Endothelial cell of umbilical vein (primary cell): ENCODE results near the gene POU2AF1. TPM values are rescaled to one million over a fixed set of nuclear protein-coding genes. Genes with fewer than 3 reads are reported as not detected.

Experiments used
- BruUV-seq: library from RNA; stranded (reverse); fragments of 400-500 nt; replicated peaks from 2 replicates; lab custom pipeline; 2021; lab: Mats Ljungman, UMichigan
- CTCF ChIA-PET: fragments of 300-600, 350-600 bp; sonication (Branson Sonifier 250); formaldehyde crosslinking; loops from one replicate; lab custom pipeline; 2021; ENCODE audit warnings: antibody characterized with exemption, inconsistent platforms; lab: Charles Lee
- POLR2A ChIA-PET: fragments of 300-600, 350-600 bp; sonication (Branson Sonifier 250); formaldehyde crosslinking; loops from one replicate; lab custom pipeline; 2021; ENCODE audit warnings: antibody characterized with exemption, inconsistent platforms; lab: Charles Lee
- DNase-seq: peaks from one replicate; pipeline ENCODE4 v3.0.0-alpha.2; 2011; ENCODE audit warnings: low read depth, low spot score
- FAIRE-seq: peaks from 2 replicates; lab custom pipeline; 2011; peaks lifted over from hg19 to GRCh38; lab: Jason Lieb, UNC
- H2AFZ ChIP-seq: 2 replicates; pipeline ENCODE4 v1.6.0; 2012; ENCODE audit warnings: low read depth, low read length, control low read depth, inconsistent platforms
- H3K27ac ChIP-seq: 2 replicates; pipeline ENCODE4 v1.5.1; 2011; ENCODE audit warnings: low read depth, mild to moderate bottlenecking, control low read depth, low read length, moderate library complexity; ENCODE audit not compliant: insufficient read depth
- H3K27me3 ChIP-seq, 2 experiments: 2 replicates each; pipeline versions ENCODE4 v1.6.0 to v1.6.1; 2011; ENCODE audit warnings: low read length in 2 of 2, mixed read lengths in 1 of 2; ENCODE audit not compliant: control insufficient read depth in 2 of 2, insufficient read depth in 2 of 2
- H3K36me3 ChIP-seq, 2 experiments: 2 replicates in 1 of 2; 3 replicates in 1 of 2; pipeline ENCODE4 v1.5.1; 2011; ENCODE audit warnings: low read length in 2 of 2, mild to moderate bottlenecking in 1 of 2, moderate library complexity in 1 of 2; ENCODE audit not compliant: control insufficient read depth in 2 of 2, insufficient read depth in 2 of 2; ENCODE audit errors: extremely low read depth in 1 of 2
- H3K4me1 ChIP-seq: 3 replicates; pipeline ENCODE4 v1.5.1; 2011; ENCODE audit warnings: mild to moderate bottlenecking, low read length; ENCODE audit not compliant: control insufficient read depth, insufficient read depth; ENCODE audit errors: extremely low read depth
- H3K4me2 ChIP-seq: 2 replicates; pipeline ENCODE4 v1.6.1; 2011; ENCODE audit warnings: low read length, control low read depth, mixed read lengths; ENCODE audit not compliant: insufficient read depth
- H3K4me3 ChIP-seq, 3 experiments: fragments of 200-600 bp in 1 of 3; sonication (generic), shearing (Covaris generic) in 1 of 3; replicated peaks in 1 of 3; 2 replicates each; pipeline ENCODE4 v1.5.1; 2011 to 2016; ENCODE audit warnings: control low read depth in 3 of 3, low read length in 3 of 3, mild to moderate bottlenecking in 2 of 3, inconsistent platforms in 1 of 3, low read depth in 1 of 3, moderate library complexity in 1 of 3; ENCODE audit not compliant: insufficient read depth in 1 of 3
- H3K79me2 ChIP-seq: 2 replicates; pipeline ENCODE4 v1.6.0; 2012; ENCODE audit warnings: low read length, inconsistent platforms; ENCODE audit not compliant: control insufficient read depth, insufficient read depth
- H3K9ac ChIP-seq: replicated peaks from 2 replicates; pipeline ENCODE3; 2011; ENCODE audit warnings: low read length, control low read depth; ENCODE audit not compliant: insufficient read depth; ENCODE audit errors: extremely low read depth
- H3K9me1 ChIP-seq: replicated peaks from 3 replicates; pipeline ENCODE4 v1.6.0; 2011; ENCODE audit warnings: mild to moderate bottlenecking, low read length; ENCODE audit not compliant: control insufficient read depth, insufficient read depth; ENCODE audit errors: extremely low read depth
- H3K9me3 ChIP-seq: replicated peaks from 2 replicates; pipeline ENCODE4 v1.5.1; 2012; ENCODE audit warnings: low read length, inconsistent platforms; ENCODE audit not compliant: control insufficient read depth, insufficient read depth
- H4K20me1 ChIP-seq: replicated peaks from 2 replicates; pipeline ENCODE3; 2011; ENCODE audit warnings: mild to moderate bottlenecking, low read length; ENCODE audit not compliant: control insufficient read depth, insufficient read depth; ENCODE audit errors: extremely low read depth
- CTCF ChIP-seq, 2 donors: IDR thresholded peaks; 1 replicate in 1 of 2; 2 replicates in 1 of 2; pipeline ENCODE4 v1.5.1; 2011; ENCODE audit warnings: low read length in 2 of 2, mild to moderate bottlenecking in 2 of 2, moderate library complexity in 2 of 2, control low read depth in 1 of 2, inconsistent platforms in 1 of 2, low read depth in 1 of 2; ENCODE audit not compliant: insufficient read depth in 1 of 2; ENCODE audit errors: extremely low read depth in 1 of 2
- EZH2 ChIP-seq: IDR thresholded peaks from 2 replicates; pipeline ENCODE4 v1.6.1; 2012; ENCODE audit warnings: borderline replicate concordance, low read depth, mild to moderate bottlenecking, moderate library complexity, low read length, inconsistent platforms; ENCODE audit not compliant: severe bottlenecking
- FOS ChIP-seq: IDR thresholded peaks from 2 replicates; pipeline ENCODE4 v1.6.1; 2011; ENCODE audit warnings: mild to moderate bottlenecking, low read length, moderate library complexity, borderline replicate concordance; ENCODE audit not compliant: insufficient read depth
- GATA2 ChIP-seq: IDR thresholded peaks from 2 replicates; pipeline ENCODE4 v1.7.0; 2011; ENCODE audit warnings: low read depth, mild to moderate bottlenecking, moderate library complexity, mixed read lengths, low read length; ENCODE audit not compliant: insufficient read length, insufficient read depth
- JUN ChIP-seq: IDR thresholded peaks from 2 replicates; pipeline ENCODE4 v1.6.1; 2011; ENCODE audit warnings: borderline replicate concordance, low read depth; ENCODE audit not compliant: insufficient read length, insufficient read depth
- MAX ChIP-seq: IDR thresholded peaks from 2 replicates; pipeline ENCODE4 v1.6.1; 2011; ENCODE audit not compliant: insufficient read depth, insufficient read length
- MYC ChIP-seq: IDR thresholded peaks from one replicate; pipeline ENCODE4 v1.6.1; 2011; ENCODE audit warnings: mild to moderate bottlenecking, low read depth, low read length
- POLR2A ChIP-seq: IDR thresholded peaks from 2 replicates; pipeline ENCODE4 v1.6.1; 2012; ENCODE audit warnings: low read depth, mild to moderate bottlenecking, control low read depth, low read length
- POLR2AphosphoS5 ChIP-seq: IDR thresholded peaks from 2 replicates; pipeline ENCODE4 v1.6.1; 2012; ENCODE audit warnings: low read depth, mild to moderate bottlenecking, control low read depth, low read length, moderate library complexity; ENCODE audit not compliant: insufficient read depth
- dilution Hi-C: fragments of 300-500 bp; cut with MboI; formaldehyde crosslinking; loops from one replicate; pipeline ENCODE4 v1.15.0; 2019; ENCODE audit warnings: low sequenced_read_pairs; ENCODE audit not compliant: extremely low pct_ligation_motif_present
- intact Hi-C: fragments of 100-400 bp; cut with micrococcal nuclease; formaldehyde crosslinking; loops from one replicate; pipeline ENCODE4 v1.10.0; 2022
- polyA plus RNA-seq, 4 experiments: library from polyadenylated mRNA; depleted of rRNA in 3 of 4; stranded (reverse) in 3 of 4; unstranded in 1 of 4; fragments of >200 nt; gene quantifications; 2 replicates each; pipeline versions ENCODE4 v1.2.1 to v1.2.3, GENCODE V29; 2011 to 2012; ENCODE audit warnings: missing spikeins in 1 of 4
- total RNA-seq: library from RNA; stranded (reverse); gene quantifications from 2 replicates; pipeline ENCODE4 v1.2.3, GENCODE V29; 2021

The POU2AF1 gene
- total and polyA plus RNA-seq, 2 donors (not counting 3 experiments of a cell fraction or from before 2014, with no cell fraction given): not detected

GRCh38 chr11:111373590-111373989, 5.5 kb downstream of the POU2AF1 start:
- TF ChIP-seq CTCF (IDR thresholded peaks at IDR 0.05; ENCODE audit: extremely low read depth in 1 of 2, insufficient read depth in 1 of 2, low read depth in 1 of 2, low read length in 2 of 2) (no peak), EZH2 (no peak), POLR2A (no peak), MYC (no peak), FOS (no peak), POLR2AphosphoS5 (no peak), JUN (no peak), MAX (no peak), GATA2 (no peak)
- dilution Hi-C loops: no loop called here

More at GRCh38 chr11:111373590-111373989, 5.5 kb downstream of the POU2AF1 start:
- peaks cover 0 to 1% of the 10 kb centered on the region in 2 experiments for H3K27me3 ChIP-seq
- no peaks in the 10 kb centered on the region for H3K79me2 ChIP-seq
- FAIRE-seq: no peak
- CTCF ChIA-PET: no interaction called here
- no peak overlapping the region for H2AFZ ChIP-seq
- no peaks in the 10 kb centered on the region for H3K4me1 ChIP-seq
- H3K4me2 ChIP-seq: no peak overlapping the region
- H3K9ac ChIP-seq: no peak overlapping the region
- H3K9me1 ChIP-seq: no peaks in the 10 kb centered on the region
- intact Hi-C loops: no loop called here
- no peak overlapping the region for H3K4me3 ChIP-seq
- no peaks in the 10 kb centered on the region for H3K9me3 ChIP-seq
- no peak for DNase-seq
- H3K36me3 ChIP-seq: no peaks in the 10 kb centered on the region
- POLR2A ChIA-PET: no interaction called here
- H3K27ac ChIP-seq: no peak overlapping the region
- BruUV-seq: no TSS peak
- no peaks in the 10 kb centered on the region for H4K20me1 ChIP-seq
